Globus pallidus (tissue), 1 donor: Measurements from ENCODE around the gene COX10.
"Not testable (repeated sequence)": the region's sequence is repeated elsewhere in the genome, so short reads cannot be mapped to it uniquely, and the experiment has no call there.

Source experiments
- DNase-seq: peaks from one replicate; pipeline ENCODE4 v3.0.0-alpha.2; 2015; ENCODE audit warnings: low spot score

COX10 gene

GRCh38 chr17:14177801-14178200 is 108.5 kb downstream of the COX10 start:
- not testable (repeated sequence) for DNase-seq

- not testable (repeated sequence) for DNase-seq
Observed at GRCh38 chr17:14179951-14180350, 110.6 kb downstream of the COX10 start.

- not testable (repeated sequence) for DNase-seq
Observed at GRCh38 chr17:14182084-14182483, 112.8 kb downstream of the COX10 start.

- DNase-seq = not testable (repeated sequence)
Observed at GRCh38 chr17:14184536-14184935, 115.2 kb downstream of the COX10 start.

DNA sequence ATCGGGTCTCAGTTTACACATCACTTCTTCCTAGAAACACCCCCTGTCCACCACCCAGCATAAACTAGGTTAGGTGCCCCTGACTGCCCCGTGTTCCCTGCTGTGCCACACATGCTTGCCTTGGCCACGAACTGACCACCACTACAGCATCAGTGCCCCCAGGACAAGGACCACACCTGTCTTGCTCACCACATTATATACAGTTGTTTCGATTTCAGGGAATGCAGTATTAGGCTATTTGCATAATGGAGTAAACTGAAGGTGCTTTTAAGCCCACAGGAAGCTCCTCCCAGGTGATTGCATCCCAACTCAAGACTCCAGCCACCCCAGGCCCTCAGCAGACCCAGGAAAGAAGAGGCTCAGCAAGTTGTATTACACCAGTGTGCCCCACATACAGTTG is 117.1 kb downstream of the COX10 start:
- not testable (repeated sequence) for DNase-seq

DNA sequence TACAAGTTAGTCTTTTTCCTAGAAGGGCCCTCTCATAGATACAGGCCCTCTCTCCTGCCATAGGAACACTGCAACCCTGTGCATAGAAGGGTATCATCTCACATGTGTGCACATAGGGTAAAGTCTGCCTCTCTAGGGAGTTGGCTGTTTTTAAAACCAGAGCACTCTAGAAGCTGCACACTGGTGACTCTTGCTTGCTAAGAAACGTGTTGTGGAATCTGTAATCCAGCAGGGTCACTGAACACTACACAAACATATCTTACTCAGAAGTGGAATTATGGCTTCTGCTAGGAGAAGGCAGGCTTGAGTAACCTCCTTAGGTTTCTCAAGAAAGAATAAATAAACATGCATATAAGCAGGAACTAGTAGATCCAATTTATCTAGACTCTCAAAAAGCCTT is 121.5 kb downstream of the COX10 start:
- not testable (repeated sequence) for DNase-seq

DNA sequence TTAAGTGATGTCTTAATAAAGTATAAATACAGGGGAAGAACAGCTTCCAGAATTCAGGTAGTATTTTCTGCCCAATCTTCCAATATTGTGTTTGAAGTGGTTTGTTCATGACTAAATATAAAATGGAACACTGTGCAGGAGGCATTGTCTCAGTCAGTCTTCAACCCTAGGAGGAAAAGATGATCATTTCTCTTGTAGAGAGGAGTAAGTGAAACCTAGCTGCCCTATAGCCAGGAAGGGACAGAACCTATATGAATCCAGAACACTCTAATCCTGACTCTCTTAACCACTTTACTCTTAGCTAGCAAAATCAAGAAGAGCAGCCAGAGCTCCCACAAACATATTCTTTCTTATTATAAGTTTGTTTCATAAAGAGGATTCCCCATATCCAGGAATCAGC is 122.2 kb downstream of the COX10 start:
- DNase-seq = not testable (repeated sequence)

DNA sequence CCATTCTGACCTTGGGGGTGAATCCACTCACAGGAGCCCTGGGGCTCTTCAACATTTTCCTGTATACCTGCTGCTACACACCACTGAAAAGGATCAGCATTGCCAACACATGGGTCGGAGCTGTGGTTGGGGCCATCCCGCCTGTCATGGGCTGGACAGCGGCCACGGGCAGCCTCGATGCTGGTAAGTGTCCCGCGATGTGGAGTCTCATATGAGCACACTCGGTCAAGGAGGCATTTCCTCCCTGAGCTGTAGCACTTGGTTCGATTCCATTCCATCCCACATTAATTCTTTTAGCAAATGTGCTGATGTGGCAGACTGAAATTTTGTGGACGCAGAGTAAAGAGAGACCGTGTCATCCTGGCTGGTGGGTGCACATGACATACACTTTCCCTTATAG is 122.7 kb downstream of the COX10 start:
- DNase-seq = not testable (repeated sequence)

- DNase-seq = not testable (repeated sequence)
Observed at GRCh38 chr17:14192636-14193344, 123.5 kb downstream of the COX10 start.

DNA sequence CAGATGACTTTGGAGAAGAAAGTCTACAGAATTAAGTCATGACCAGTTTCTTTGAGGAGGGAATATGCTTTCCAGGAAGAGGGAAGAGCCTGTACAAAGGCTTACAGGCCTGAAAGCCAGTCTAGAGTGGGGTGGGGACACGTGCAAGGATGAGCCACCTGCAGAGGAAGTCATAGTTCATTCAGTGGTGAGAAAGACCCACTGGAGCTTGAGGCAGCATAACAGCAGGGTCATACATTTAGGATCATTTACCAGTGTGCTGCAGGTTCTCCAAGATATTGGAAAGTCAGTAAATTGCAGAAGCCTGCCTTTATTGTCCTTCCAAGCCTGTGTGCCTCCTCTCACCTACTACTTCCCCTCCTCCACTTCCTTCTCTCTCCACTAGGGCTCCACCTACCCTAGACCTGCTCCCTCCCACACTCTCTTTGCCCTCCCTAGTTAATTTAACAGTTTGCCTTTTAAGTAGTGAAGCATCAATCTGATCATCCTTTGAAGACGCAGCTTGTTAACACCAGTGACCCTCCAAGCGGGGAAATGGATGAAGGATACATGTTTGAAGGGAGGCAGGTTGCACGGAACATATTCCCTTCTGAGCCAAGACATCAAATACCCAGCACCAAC is 127.2 kb downstream of the COX10 start:
- no peak for DNase-seq

DNA sequence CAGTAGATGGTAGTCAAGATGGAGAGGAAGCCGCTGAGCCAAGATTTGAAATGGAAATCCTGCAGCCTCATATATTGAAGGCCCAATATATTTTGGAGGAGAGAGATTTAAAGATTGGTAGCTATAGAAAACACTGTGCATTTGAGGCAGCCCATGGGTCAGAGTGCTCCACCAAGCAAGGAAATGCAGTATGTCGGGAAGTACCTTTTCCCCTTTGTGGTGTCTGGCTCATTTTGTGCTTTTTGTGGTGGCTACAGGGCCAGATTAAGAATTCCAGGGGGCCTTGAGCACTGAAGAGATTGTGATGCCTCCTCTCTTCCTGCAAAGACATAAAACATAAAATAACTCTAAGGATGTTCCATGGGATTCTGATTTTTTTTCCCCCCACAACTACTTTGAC is 127.8 kb downstream of the COX10 start:
- DNase-seq = no peak

DNA sequence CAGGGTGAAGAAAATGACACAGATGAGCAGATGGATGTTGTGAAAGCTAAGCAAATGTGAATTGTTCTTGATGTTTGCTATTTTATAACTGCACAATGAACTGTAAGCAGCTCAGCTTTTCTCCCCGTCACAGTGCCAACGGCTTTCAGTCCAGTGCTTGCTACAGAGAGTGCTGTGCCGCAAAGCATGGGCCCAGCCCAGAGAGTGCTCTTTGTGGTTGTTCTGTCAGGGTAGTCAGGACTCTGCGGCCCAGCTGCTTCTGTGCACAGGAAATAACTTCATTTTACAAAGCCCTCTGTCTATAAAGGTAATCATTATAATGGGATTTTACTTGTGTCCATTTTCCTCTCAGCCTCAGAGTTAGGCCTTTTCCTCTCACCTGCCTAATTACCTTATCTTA is 128.3 kb downstream of the COX10 start:
- no peak for DNase-seq

- DNase-seq = no peak
Observed at GRCh38 chr17:14198013-14198412, 128.7 kb downstream of the COX10 start.

- no peak for DNase-seq
Observed at GRCh38 chr17:14198575-14198974, 129.3 kb downstream of the COX10 start.

DNA sequence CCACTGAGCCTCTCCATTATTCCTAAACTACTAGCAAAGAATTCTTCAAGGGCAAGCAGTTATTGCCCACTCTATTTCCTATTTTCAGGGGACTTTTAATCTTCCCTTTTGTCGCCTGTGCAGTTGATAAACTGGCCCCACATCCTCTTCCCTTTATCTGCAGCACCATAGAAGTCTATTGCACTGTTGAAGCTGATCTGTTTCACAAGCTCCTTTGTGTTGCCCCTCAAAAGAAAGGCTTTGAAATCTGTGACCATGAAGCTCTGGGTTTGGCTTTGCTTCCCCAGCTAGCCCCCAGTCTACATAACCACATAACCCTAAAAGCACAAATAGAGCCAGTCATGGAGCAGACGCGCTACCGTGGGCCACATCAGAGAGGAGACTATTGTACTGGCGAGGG is 130.3 kb downstream of the COX10 start:
- DNase-seq = no peak

DNA sequence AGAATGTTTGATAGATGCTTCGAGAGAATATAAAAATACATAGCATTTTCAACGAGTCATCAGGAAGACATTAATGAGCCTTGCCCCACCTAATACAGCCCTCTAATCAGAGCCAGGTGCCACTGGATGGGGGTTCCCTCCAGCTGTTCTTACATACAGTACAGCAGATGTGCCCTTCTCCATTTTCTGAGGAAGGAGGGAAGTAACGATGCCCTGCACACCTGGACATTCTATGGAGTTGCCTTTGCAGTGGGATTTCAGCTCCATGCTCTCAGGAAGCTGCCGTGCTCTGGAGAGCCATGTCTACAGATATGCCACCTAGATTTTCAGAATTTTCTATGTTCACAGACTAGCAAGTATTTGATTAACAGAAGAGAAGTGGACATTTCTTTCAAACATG is 131.1 kb downstream of the COX10 start:
- no peak for DNase-seq

GRCh38 chr17:14201021-14201987 is 132.0 kb downstream of the COX10 start:
- no peak for DNase-seq

- DNase-seq = no peak
Observed at GRCh38 chr17:14201988-14202380, 132.7 kb downstream of the COX10 start.

DNA sequence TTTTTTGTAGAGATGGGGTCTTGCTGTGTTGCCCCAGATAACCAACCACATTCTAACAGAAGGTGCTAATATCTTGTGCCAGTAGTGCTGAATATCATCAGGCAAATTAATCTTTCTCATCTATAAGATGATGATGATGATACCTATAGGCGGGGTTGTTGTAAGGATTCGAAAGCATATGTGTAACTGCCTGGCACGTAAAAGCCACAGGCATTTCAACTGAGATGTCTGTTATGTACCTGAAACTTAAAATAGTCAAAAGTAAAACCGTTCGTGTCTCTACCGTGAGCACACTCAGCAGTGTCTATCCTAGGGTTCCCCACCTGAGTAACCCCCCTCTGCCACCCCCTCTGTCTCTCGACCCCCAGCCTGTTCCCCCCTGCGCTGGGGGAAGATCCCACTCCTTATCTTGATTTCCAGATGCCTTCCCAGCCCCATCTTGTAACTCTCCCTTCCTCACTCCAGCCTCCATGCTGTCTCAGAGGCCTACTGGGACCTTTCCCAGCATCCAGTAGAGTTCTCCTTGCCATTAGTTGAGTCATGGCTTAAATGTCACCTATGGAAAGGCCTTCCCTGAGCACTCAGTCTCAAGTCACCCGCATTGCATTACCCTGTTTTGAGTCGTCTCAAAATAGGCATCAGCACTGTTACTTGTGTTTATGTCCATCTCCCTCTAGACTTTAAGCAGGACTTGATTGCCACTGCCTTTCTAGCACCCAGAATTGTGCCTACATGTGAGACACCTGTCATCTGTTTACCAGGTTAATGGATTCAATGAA is 133.3 kb downstream of the COX10 start:
- no peak for DNase-seq

DNA sequence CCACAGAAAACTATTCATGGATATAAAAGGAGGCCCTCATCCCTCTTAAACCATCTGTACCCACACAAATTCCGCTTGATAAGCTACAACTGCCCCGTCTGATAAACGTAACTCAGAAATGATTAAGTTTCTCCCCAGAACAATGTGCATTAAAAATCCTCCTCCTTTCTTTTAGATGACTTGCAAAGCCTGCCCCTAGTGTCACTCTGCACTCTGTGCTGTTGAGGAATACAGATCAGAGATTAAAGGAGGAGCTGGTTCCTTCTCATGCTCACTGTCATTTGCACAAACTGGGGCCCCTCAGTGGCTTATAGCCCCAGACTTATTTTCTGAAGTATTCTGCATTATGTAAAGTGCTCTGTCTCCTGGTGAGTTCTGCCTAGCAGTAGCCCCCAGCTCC is 134.1 kb downstream of the COX10 start:
- DNase-seq = no peak

GRCh38 chr17:14204084-14204483 is 134.8 kb downstream of the COX10 start:
- no peak for DNase-seq

DNA sequence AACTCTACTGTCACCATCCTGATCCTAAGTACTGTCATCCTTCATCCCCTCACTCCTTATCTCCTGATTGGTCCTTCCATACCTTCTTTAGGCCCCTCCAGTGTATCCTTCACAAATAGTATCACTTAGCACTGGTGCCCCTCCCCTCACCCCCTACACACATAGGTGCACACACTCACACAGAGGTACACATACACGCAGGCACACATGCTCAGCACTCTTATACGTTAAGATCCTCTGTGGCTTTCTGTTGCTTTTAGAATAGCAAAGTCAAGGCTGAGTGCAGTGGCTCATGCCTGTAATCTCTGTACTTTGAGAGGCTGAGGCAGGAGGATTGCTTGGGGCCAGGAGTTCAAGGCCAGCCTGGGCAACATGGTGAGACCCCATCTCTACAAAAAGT is 135.2 kb downstream of the COX10 start:
- no peak for DNase-seq
